GM21717 (cell line): ENCODE results near the gene TMEM126A.
A peak's percentile ranks its signal among the peaks of the same experiment; 100 is the strongest.
"Not testable (repeated sequence)": the region's sequence is repeated elsewhere in the genome, so short reads cannot be mapped to it uniquely, and the experiment has no call there.

Source experiments
- ATAC-seq: cut with Tn5 transposase; IDR thresholded peaks from one replicate; pipeline ENCODE4 v1.9.1; 2021; ENCODE audit warnings: mild to moderate bottlenecking, moderate library complexity; ENCODE audit not compliant: unreplicated experiment

The TMEM126A gene

DNA sequence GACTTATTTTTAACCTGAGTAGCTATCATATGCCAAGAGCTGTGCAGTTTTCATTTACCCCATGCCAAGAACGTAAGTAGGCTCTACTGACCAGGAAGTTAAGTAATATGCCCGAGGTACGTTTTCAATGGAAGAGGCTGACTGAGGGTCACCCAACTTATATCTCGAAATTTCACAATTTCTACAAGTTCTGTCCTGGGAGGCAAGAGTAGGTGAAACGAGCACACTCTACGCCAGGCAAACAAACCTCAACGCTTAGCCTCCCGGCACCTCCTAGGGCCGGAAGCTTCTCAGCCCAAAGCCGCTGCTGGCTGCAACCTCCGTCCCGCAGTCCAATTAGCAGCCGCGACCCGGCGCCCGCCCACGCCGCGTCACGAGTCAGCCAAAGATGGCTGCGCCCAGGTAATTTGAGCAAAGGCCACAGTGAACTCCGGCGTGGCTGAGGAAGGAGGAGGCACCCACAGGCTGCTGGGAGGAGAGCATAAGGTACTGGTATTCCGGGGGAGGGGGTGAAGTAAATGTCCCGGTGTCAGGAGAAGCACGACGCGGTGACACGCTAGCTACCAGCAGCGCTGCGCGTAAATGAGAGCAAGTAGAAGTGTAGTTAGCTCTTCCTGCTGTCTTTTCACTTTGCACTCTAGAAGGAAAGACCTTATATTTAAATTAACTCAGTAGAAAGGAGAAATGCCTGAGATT, at the start of gene TMEM126A:
TSS of gene TMEM126A (plus strand) at position 364 of the 696 bp plus-strand sequence. CDS start 2,289 bp downstream, outside the sequence.
- ATAC-seq, result peak; percentile 99

DNA sequence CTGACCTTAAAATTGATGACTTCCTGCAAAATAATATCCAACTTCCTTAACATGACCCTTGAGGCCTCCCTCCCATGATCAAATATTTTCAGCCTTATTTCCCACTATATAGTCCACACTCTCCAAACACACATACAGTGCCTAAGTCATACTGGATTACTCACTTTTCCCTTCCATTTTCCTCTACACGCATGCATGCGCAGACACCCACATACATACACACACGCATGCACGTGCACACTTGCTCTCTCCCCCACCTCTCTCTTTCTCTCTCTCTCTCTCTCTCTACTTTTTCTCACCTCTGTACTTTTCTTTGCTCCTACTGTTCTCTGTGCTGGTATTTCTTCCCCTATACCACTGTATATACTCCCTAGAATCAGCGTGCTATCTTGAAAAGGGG, 48.7 kb upstream of the TMEM126A start:
- ATAC-seq, result no peak

DNA sequence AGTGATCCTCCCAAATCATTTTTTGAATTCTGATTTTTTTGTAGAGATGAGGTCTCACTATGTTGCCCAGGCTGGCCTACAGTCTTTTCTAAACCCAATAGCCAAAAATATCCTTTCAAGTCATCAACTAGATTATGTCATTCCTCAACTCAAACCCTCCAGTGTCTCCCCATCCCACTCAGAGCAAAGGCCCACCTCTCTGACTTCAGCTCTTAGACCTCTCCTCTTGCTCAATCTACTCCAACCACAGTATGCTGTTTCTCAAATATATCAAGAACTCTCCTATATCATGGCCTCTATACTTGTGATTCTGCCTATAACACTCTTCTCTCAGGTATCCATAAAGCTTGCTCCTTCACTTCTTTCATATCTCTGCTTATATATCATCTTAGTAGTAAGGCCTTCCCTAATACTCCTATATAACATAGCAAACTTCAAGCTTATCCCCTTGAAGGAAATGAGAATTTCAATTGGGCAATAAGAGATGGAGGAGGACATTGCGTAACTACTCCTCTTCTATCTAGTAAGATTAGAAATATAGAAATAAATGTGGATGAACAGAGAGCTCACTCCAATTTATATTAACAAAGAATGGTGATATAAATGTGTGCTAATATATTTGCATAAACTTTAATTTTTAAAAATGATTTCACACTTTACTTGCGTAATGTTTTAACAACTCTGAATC, 45.1 kb upstream of the TMEM126A start:
- ATAC-seq, result no peak

DNA sequence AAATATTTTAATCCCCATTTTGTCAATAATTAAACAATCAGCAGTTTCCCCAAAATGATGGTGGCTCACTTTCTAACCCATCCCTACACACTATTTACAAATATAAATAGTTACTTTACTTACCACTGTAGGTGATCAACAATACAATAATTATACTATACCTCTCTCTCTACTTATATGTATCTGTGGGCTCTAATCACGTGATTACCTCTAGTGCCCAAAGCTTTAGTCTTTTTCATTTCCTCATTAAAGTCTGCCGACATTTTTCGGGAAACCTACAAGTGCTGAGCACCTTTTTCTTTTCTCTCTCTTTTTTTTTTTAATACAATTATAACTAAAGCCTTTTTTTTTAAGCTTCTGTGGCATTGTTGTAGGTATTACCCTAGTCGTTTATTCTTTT, 44.5 kb upstream of the TMEM126A start:
- no peak for ATAC-seq

DNA sequence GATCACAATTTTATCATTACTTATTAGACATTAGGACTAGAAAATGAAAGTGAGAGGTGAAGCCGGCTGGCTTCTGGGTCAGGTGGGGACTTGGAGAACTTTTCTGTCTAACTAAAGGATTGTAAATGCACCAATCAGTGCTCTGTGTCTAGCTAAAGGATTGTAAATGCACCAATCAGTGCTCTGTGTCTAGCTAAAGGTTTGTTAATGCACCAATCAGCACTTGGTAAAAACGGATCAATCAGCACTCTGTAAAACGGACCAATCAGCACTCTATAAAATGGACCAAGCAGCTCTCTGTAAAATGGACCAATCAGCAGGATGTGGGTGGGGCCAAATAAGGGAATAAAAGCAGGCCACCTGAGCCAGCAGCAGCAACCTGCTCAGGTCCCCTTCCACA, 41.5 kb upstream of the TMEM126A start:
- not testable (repeated sequence) for ATAC-seq

DNA sequence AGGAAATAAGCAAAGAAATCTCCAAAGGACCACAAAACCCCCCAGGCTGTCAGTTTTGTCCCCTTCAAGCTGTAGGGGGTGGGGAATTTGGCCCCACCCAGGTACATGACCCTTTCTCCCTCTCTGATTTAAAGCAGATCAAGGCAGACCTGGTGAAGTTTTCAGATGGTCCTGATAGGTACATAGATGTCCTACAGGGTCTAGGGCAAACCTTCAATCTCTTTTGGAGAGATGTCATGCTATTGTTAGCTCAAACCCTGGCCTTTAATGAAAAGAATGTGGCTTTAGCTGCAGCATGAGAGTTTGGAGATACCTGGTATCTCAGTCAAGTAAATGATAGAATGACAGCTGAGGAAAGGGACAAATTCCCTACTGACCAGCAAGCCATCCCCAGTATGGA, 39.1 kb upstream of the TMEM126A start:
- not testable (repeated sequence) for ATAC-seq

DNA sequence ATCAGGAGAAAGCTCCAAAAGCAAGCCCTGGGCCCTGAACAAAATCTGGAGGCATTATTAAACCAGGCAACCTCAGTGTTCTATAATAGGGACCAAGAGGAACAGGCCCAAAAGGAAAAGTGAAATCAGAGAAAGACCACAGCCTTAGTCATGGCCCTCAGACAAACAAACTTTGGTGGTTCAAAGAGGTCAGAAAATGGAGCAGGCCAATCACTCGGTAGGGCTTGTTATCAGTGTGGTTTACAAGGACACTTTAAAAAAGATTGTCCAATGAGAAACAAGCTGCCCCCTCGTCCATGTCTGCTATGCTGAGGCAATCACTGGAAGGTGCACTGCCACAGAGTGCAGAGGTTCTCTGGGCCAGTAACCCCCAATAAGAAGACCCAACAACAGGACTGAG, 38.5 kb upstream of the TMEM126A start:
- not testable (repeated sequence) for ATAC-seq

DNA sequence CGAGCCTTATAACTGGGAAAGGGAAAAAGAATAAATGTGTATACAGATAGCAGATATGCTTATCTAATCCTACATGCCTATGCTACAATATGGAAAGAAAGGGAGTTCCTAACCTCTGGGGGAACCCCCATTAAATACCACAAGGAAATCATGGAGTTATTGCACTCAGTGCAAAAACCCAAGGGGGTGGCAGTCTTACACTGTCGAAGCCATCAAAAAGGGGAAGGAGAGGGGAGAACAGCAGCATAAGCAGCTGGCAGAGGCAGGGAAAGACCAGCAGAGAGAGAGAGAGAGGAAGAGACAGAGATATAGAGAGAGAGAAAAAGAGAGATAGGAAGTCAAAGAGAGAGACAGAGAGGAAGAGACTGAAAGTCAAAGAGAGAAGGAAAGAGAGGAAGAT, 36.1 kb upstream of the TMEM126A start:
- not testable (repeated sequence) for ATAC-seq

DNA sequence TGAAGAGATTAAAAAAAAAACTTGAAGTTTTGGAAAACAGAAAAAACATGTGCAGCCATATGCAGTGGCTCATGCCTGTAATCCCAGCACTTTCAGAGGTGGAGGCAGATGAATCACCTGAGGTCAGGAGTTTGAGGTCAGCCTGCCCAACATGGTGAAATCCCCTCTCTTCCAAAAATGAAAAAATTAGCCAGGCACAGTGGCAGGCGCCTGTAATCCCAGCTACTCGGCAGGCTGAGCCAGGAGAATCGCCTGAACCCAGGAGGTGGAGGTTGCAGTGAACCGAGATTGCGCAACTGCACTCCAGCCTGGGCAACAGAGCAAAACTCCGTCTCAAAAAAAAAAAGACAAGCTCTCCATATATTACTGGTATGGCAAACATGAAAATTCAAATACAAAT, 28.3 kb upstream of the TMEM126A start:
- ATAC-seq, result no peak

DNA sequence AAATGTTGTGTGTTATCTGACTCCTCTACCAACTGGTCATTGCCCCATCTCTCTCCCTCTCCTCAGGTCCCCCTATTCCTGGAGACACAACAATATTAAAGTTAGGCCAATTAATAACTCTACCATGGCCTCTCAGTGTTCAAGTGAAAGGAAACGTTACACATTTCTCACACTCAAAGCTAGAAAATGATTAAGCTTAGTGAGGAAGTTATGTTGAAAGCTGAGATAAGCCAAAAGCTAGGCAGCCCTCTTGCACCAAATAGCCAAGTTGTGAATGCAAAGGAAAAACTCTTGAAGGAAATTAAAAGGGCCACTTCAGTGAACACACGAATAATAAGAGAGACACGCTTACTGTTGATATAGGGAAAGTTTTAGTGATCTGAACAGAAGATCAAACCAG, 27.5 kb upstream of the TMEM126A start:
- ATAC-seq, result no peak

DNA sequence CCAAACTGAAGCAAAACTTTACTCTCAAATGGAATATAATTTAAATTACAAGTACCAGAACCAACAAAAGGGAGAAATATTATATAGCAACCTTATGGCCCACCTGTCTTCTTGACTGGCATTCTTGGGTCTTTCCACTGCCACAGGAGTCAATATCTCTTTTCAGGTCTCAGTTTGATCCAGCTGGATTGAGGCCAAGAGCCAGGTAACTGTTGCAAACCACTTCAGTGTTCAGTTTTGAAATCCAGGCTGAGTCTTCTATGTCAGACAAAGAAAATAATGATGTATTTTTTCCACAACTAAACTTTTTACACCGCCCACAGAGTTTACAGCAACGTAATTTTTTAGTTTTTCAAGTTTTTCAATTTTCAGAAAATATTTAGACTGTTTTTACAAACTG, 21.3 kb upstream of the TMEM126A start:
- ATAC-seq, result no peak

DNA sequence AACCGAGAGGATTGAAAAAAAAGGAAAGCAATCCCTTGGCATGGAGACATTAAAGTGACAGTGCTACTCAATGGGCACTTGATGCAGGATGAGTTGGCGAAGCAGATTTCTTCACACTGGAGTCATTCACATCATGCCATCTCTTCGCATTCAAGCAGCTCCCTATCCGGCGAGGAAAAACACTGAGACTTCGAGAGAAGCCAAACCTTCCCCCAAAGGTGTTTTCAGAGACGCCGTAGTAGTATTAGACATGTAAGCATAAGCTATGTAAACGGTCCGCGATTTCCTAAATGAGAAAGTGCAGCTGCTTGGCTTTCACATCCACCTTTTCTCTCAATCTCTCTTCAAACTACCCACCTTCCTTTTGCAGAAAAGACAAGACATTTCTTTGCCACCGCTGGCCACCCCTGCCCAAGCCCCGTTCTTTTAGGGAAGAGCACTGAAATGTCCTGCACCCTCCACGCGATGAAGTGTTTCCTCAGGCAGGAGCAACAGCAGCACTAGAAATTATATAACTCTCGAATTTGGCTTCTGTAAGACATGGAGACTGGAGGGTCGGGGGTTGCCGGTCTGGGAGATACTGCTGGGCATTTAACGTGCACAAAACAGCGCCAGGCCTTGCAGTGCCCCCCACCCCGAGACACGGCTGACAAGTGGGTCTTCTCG, 20.3 kb upstream of the TMEM126A start, which contains the start of gene DLG2:
TSS of gene DLG2 (minus strand) at position 13 of the 666 bp plus-strand sequence.
- no peak for ATAC-seq

DNA sequence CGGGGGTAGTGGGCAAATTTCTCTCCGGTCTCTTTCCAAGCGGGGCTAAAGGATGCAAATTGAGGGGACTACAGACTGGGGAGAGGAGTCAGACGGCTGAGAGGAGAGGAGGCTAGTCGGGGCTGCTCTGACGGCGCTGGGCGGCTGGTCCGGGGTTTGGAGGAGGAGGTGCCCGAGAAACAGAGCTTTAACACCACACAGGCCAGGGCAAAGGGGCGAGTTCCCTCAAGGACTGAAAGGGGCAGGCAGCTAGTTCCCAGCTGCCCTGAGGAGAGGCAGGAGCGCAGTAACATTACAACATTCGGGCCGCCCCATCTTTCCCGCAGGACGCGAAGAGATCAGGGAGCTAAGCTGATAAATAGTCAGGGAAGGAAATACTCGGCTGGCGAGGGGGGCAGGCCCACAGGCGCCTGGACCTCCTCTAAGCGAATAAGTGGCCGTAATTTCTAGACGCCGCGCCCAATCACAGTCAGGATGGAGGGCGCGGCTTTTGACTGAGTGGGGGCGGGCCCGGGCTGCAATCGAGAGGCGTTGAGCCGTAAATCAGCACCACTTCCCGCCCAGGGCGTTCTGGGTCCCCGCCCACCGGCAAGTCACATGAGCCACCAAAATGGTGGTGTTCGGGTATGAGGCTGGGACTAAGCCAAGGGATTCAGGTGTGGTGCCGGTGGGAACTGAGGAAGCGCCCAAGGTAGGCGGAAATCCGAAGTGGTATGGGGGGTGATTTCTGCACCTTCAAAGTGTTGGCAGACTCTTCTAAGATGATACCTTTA, 19.6 kb upstream of the TMEM126A start, which contains the start of gene TMEM126B:
TSS of gene TMEM126B (plus strand) at position 596 of the 773 bp plus-strand sequence. CDS start at position 611, 15 bp downstream.
- ATAC-seq, result peak; percentile 100

DNA sequence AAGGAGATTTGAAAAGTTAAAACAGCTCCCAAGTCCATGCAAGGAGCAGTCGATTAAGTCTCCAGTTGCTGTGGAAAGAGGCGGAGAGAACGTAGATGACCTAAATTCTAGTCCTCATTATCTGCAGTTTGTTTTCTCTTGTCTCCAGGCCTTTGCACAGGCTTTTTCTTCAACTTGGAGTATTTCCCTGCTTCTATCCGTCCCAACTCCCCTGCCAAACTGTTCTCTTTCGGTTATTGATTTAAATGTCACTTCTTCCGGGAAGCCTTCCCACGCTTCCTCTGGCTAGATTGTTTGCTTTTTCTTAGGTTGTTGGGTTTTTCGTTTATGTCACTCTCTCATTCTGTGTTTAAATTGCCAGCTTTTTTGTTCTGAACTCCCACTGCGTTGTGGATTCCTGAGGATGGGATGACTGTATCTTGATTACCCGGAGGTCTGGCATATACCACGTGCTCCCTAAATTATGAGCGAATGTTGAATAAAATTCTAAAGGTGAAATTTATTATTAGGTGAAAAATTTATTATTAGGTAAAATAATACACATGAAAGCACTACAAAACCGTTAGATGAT, 18.9 kb upstream of the TMEM126A start:
- peak; percentile 10 for ATAC-seq

DNA sequence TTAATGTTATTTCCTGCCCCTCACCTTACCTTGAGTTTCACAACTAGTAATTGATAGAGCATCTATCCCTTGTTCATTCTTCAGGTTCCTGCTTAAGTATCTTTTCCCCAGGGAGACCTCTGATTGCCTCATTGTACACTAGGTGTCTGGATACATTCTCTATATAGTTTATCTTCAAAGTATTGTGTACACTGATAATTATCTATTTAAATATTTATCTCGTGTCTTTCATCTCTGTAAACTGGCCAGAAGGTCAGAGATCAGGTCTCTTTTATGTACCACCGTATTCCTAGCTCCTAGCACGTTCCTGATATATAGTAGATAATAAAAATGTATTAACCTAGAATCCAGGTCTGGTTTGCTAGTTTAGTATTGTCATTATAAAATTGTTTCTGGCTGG, 13.0 kb upstream of the TMEM126A start:
- no peak for ATAC-seq

DNA sequence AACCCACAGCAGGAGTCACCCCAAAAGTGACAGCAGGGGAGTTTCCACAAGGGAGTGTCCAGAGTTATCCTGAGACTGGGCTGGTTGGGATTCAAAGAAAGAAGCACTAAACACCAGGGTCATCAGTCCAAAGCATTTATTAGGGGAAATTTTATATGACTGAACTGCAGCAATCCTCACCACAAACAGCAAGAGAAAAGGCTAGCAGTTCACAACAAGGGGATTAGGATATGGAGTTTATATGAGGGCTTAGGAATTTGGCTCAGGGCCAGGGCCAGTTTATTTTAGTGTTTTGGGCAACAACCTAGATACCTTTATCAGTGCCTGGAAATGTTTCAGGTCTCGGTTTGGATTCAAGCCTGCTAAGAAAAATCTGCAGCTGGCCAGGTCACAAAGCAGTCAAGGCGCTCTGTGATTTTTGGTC, 4.6 kb upstream of the TMEM126A start:
- ATAC-seq, result no peak

DNA sequence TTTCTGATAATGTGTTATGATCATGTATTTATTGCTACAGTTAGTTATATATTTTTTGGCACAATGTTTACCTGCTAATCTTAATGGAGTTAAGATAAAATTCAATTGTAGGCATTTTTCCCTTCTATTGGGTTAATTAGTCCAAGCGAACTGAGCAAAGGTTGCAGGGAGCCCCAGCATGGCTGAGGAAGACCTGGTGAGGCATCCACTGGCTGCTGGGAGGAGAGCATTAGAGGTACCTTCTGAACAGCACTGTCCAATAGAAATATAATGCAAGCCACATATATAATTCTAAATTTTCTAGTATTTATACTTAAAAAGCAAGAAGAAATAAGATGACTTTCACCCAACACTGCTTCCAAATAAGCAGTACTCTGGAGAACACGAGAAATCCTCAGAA, 689 bp upstream of the TMEM126A start:
- ATAC-seq, result no peak

DNA sequence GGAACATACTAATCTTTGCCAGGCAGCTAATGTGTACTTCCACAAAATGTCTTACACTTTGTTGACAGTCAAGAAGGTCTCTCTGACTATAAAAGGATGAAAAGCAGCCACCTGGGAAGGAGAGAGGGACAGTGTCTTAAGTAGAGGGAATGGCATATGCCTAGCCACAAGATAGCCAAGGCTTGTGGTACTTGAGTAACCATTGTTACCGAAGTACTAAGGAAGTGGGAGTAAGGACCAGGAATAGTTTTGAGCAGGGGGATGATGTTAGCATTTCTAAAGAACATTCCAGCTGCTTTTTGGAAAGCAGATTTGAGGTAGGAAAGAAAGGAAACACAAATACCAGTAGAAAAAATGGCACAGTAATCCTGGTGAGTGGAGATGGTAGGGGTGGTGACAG, 3.4 kb downstream of the TMEM126A start:
- ATAC-seq, result no peak

DNA sequence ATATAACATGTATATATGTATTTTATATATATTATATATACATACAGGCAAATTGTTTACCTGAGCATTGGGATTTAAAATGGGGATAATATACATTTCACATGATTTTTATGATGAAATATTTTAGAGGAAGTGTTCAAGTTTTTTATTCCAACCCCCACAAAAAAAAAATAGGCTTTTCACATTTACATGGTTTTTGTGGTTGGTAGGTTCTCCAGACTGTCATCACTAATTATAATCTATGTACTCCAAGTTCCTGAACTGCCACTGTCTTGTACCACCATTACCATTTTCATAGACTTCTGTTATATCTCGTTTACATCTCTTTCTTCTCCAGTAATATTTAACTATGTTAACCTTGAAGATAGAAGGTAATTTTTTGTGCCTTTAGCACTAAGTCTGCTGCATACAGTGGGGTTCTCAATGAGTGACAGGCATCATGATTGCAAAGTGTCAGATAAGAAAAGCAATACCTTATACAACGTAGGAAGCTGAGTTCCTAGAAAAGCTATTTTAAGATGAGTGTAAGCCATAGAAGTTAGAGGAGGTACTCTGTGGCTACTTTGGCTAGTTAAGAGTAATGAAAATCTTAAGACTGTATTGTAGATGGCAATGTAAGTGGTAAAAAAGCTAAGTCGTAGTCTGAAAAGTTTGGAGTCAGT, 5.2 kb downstream of the TMEM126A start:
- no peak for ATAC-seq

DNA sequence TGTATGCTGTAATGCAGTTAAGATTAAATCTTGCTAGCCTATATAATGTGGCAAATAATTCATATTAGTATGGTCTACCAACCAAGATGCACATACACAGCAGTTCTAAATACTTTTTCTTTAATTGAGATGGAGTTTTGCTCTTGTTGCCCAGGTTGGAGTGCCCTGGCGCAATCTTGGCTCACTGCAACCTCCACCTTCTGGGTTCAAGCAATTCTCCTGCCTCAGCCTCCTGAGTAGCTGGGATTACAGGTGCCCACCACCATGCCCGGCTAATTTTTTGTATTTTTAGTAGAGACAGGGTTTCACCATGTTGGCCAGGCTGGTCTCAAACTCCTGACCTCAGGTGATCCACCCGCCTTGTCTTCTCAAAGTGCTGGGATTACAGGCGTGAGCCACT, 6.6 kb downstream of the TMEM126A start:
- not testable (repeated sequence) for ATAC-seq
